Chondrocyte (in vitro differentiated cells): ENCODE results near the gene LRRC10B. TPM values are rescaled to one million over a fixed set of nuclear protein-coding genes. Genes with fewer than 3 reads are reported as not detected.

Source experiments
- DNase-seq: peaks from one replicate; pipeline ENCODE4 v3.0.0; 2021; ENCODE audit warnings: mixed read lengths, low spot score
- H3K27ac Mint-ChIP-seq: one replicate; pipeline ENCODE4 v1.8.0; 2021; ENCODE audit warnings: mild to moderate bottlenecking, moderate library complexity, mixed read lengths; ENCODE audit not compliant: unreplicated experiment
- H3K27me3 Mint-ChIP-seq: 2 replicates; pipeline ENCODE4 v1.8.0; 2021; ENCODE audit warnings: low read depth, mixed read lengths
- H3K36me3 Mint-ChIP-seq: 2 replicates; pipeline ENCODE4 v1.8.0; 2021; ENCODE audit warnings: low read depth, mixed read lengths
- H3K4me1 Mint-ChIP-seq: 2 replicates; pipeline ENCODE4 v1.8.0; 2021; ENCODE audit warnings: low read depth, mild to moderate bottlenecking, mixed read lengths
- H3K4me3 Mint-ChIP-seq: one replicate; pipeline ENCODE4 v1.8.0; 2021; ENCODE audit warnings: mild to moderate bottlenecking, moderate library complexity, mixed read lengths; ENCODE audit not compliant: unreplicated experiment
- H3K9me3 Mint-ChIP-seq: 2 replicates; pipeline ENCODE4 v1.8.0; 2021; ENCODE audit warnings: low read depth, mixed read lengths
- CTCF ChIP-seq: fragments of 200-600 bp; sonication (generic); IDR thresholded peaks from 2 replicates; pipeline ENCODE4 v1.5.0; 2021; ENCODE audit warnings: antibody characterized with exemption, mild to moderate bottlenecking, moderate library complexity
- total RNA-seq: library from RNA; stranded (reverse); gene quantifications from 3 replicates; pipeline ENCODE4 v1.2.1, GENCODE V29; 2021

LRRC10B gene
- total RNA-seq, 1 donor from 2014 or later, result 0.10 TPM

GRCh38 chr11:61553373-61554171, 45.0 kb downstream of the LRRC10B start:
- no peak for TF ChIP-seq CTCF
- Mint-ChIP-seq H3K4me3 (no peak overlapping the region), H3K27ac (no peak overlapping the region), H3K27me3 (peaks cover 54% of the 10 kb centered on the region), H3K36me3 (no peaks in the 10 kb centered on the region), H3K9me3 (no peaks in the 10 kb centered on the region), H3K4me1 (peaks cover 6% of the 10 kb centered on the region)
- DNase-seq, result no peak

- Mint-ChIP-seq H3K27me3 (peaks cover 59% of the 10 kb centered on the region), H3K4me3 (no peak overlapping the region), H3K27ac (no peak overlapping the region), H3K9me3 (no peaks in the 10 kb centered on the region), H3K4me1 (peaks cover 6% of the 10 kb centered on the region), H3K36me3 (no peaks in the 10 kb centered on the region)
- no peak for DNase-seq
- no peak for TF ChIP-seq CTCF
Measured at GRCh38 chr11:61554172-61554988, 45.8 kb downstream of the LRRC10B start.

- Mint-ChIP-seq H3K27ac (no peak overlapping the region), H3K27me3 (peaks cover 67% of the 10 kb centered on the region), H3K4me1 (peaks cover 6% of the 10 kb centered on the region), H3K36me3 (no peaks in the 10 kb centered on the region), H3K4me3 (peak overlapping the region; percentile 22), H3K9me3 (no peaks in the 10 kb centered on the region)
- TF ChIP-seq CTCF, result peak; percentile 64
- no peak for DNase-seq
Measured at GRCh38 chr11:61555051-61555969, 46.8 kb downstream of the LRRC10B start.

GRCh38 chr11:61555978-61556377, 47.4 kb downstream of the LRRC10B start:
- DNase-seq, result no peak
- no peak for TF ChIP-seq CTCF
- no peak overlapping the region for H3K27ac Mint-ChIP-seq
- no peaks in the 10 kb centered on the region for H3K36me3 Mint-ChIP-seq
- H3K4me3 Mint-ChIP-seq, result no peak overlapping the region
- peaks cover 73% of the 10 kb centered on the region for H3K27me3 Mint-ChIP-seq
- H3K9me3 Mint-ChIP-seq, result no peaks in the 10 kb centered on the region
- H3K4me1 Mint-ChIP-seq, result peaks cover 6% of the 10 kb centered on the region

- H3K27me3 Mint-ChIP-seq, result peaks cover 78% of the 10 kb centered on the region
- H3K4me3 Mint-ChIP-seq, result no peak overlapping the region
- H3K36me3 Mint-ChIP-seq, result no peaks in the 10 kb centered on the region
- H3K27ac Mint-ChIP-seq, result no peak overlapping the region
- DNase-seq, result no peak
- peaks cover 6% of the 10 kb centered on the region for H3K4me1 Mint-ChIP-seq
- no peaks in the 10 kb centered on the region for H3K9me3 Mint-ChIP-seq
- no peak for TF ChIP-seq CTCF
Measured at GRCh38 chr11:61556621-61557020, 48.1 kb downstream of the LRRC10B start.
